Measurements from ENCODE around the gene WDR93.

WDR93 gene

GRCh38 chr15:89649716-89650115, 40.9 kb upstream of the WDR93 start:
- no peak for TF ChIP-seq RAD21 (IDR thresholded peaks at IDR 0.05; ENCODE audit: low read depth)
- TF ChIP-seq CREB1 (IDR thresholded peaks at IDR 0.05; ENCODE audit: low read depth): no peak
- TF ChIP-seq EGR1 (IDR thresholded peaks at IDR 0.05): no peak
- no peak for TF ChIP-seq YY1 (IDR thresholded peaks at IDR 0.05; ENCODE audit: low read depth)
- no peak for TF ChIP-seq TAF1 (IDR thresholded peaks at IDR 0.05; ENCODE audit: low read depth)
- TF ChIP-seq, protein P1, sequence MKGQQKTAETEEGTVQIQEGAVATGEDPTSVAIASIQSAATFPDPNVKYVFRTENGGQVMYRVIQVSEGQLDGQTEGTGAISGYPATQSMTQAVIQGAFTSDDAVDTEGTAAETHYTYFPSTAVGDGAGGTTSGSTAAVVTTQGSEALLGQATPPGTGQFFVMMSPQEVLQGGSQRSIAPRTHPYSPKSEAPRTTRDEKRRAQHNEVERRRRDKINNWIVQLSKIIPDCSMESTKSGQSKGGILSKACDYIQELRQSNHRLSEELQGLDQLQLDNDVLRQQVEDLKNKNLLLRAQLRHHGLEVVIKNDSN (IDR thresholded peaks at IDR 0.05): no peak
- TF ChIP-seq TEAD4 (IDR thresholded peaks at IDR 0.05): no peak
- no peak for TF ChIP-seq MAX (IDR thresholded peaks at IDR 0.05)
- TF ChIP-seq EP300 (IDR thresholded peaks at IDR 0.05; ENCODE audit: borderline replicate concordance): no peak
- no peak for TF ChIP-seq FOXM1 (IDR thresholded peaks at IDR 0.05; ENCODE audit: borderline replicate concordance, low read depth)

- TF ChIP-seq CEBPB (IDR thresholded peaks at IDR 0.05): no peak
- no peak for TF ChIP-seq TAF1 (IDR thresholded peaks at IDR 0.05; ENCODE audit: low read depth)
- no peak for TF ChIP-seq TEAD4 (IDR thresholded peaks at IDR 0.05)
- no peak for TF ChIP-seq ZBTB7A (IDR thresholded peaks at IDR 0.05; ENCODE audit: low read depth)
- no peak for TF ChIP-seq TCF12 (IDR thresholded peaks at IDR 0.05; ENCODE audit: low read depth)
- TF ChIP-seq EGR1 (IDR thresholded peaks at IDR 0.05): no peak
- no peak for TF ChIP-seq CREB1 (IDR thresholded peaks at IDR 0.05; ENCODE audit: low read depth)
- no peak for TF ChIP-seq MAX (IDR thresholded peaks at IDR 0.05)
- TF ChIP-seq EP300 (IDR thresholded peaks at IDR 0.05; ENCODE audit: borderline replicate concordance): no peak
- no peak for TF ChIP-seq FOXM1 (IDR thresholded peaks at IDR 0.05; ENCODE audit: borderline replicate concordance, low read depth)
- TF ChIP-seq REST (IDR thresholded peaks at IDR 0.05; ENCODE audit: low read depth): no peak
- TF ChIP-seq YY1 (IDR thresholded peaks at IDR 0.05; ENCODE audit: low read depth): no peak
- TF ChIP-seq NFIC (IDR thresholded peaks at IDR 0.05): no peak
These were observed 38.5 kb upstream of the WDR93 start for GRCh38 chr15:89652131-89652530.

- TF ChIP-seq EP300 (IDR thresholded peaks at IDR 0.05; ENCODE audit: borderline replicate concordance) (no peak), CEBPB (IDR thresholded peaks at IDR 0.05) (no peak), RAD21 (IDR thresholded peaks at IDR 0.05; ENCODE audit: low read depth) (no peak), MAX (IDR thresholded peaks at IDR 0.05) (no peak), REST (IDR thresholded peaks at IDR 0.05; ENCODE audit: low read depth) (no peak), TEAD4 (IDR thresholded peaks at IDR 0.05) (no peak), TAF1 (IDR thresholded peaks at IDR 0.05; ENCODE audit: low read depth) (no peak), FOXM1 (IDR thresholded peaks at IDR 0.05; ENCODE audit: borderline replicate concordance, low read depth) (no peak), ZBTB7A (IDR thresholded peaks at IDR 0.05; ENCODE audit: low read depth) (no peak), YY1 (IDR thresholded peaks at IDR 0.05; ENCODE audit: low read depth) (no peak), NFIC (IDR thresholded peaks at IDR 0.05) (no peak), TCF12 (IDR thresholded peaks at IDR 0.05; ENCODE audit: low read depth) (no peak), CREB1 (IDR thresholded peaks at IDR 0.05; ENCODE audit: low read depth) (no peak), EGR1 (IDR thresholded peaks at IDR 0.05) (no peak)
- TF ChIP-seq, protein P1 (IDR thresholded peaks at IDR 0.05): no peak
These were observed 37.9 kb upstream of the WDR93 start for GRCh38 chr15:89652666-89653065.

DNA sequence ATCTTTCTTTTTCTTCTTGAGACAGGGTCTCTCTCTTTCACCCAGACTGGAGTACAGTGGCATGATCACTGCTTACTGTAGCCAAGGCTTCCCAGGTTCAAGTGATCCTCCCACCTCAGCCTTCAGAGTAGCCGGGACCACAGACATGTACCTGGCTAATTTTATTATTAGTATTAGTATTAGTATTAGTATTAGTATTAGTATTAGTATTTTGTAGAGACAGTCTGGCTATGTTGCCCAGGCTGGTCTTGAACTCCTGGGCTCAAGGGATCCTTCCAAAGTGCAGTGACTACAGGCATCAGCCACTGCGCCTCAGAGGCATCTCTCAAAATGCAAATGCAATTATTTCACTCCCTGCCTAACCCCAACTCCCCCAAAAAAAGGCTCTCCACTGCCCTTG, 37.0 kb upstream of the WDR93 start:
- TF ChIP-seq CREB1 (IDR thresholded peaks at IDR 0.05; ENCODE audit: low read depth) (no peak), REST (IDR thresholded peaks at IDR 0.05; ENCODE audit: low read depth) (no peak), TCF12 (IDR thresholded peaks at IDR 0.05; ENCODE audit: low read depth) (no peak), YY1 (IDR thresholded peaks at IDR 0.05; ENCODE audit: low read depth) (no peak)
